Prostate gland (tissue), 2 donors: ENCODE data around the gene NUDT17. TPM values are rescaled to one million over a fixed set of nuclear protein-coding genes. Genes with fewer than 3 reads are reported as not detected.

Experiments
- DNase-seq: peaks from one replicate; pipeline ENCODE4 v3.0.0-alpha.2; 2019; ENCODE audit warnings: low spot score
- H3K27ac ChIP-seq, 2 donors: fragments of 200-600 bp; sonication (generic); 2 replicates each; pipeline ENCODE4 v1.5.1; 2017 to 2019
- H3K27me3 ChIP-seq: fragments of 200-600 bp; sonication (generic); replicated peaks from 2 replicates; pipeline ENCODE4 v1.5.1; 2019; ENCODE audit not compliant: insufficient read depth
- H3K36me3 ChIP-seq, 2 donors: fragments of 200-600 bp; sonication (generic); 1 replicate in 1 of 2; 2 replicates in 1 of 2; pipeline versions ENCODE4 v1.5.1 to v1.8.1; 2017 to 2019
- H3K4me1 ChIP-seq: fragments of 200-600 bp; sonication (generic); replicated peaks from 2 replicates; pipeline ENCODE4 v1.5.1; 2019
- H3K4me3 ChIP-seq, 2 donors: fragments of 200-600 bp; sonication (generic); 2 replicates each; pipeline ENCODE4 v1.5.1; 2017 to 2019
- H3K9me3 ChIP-seq: fragments of 200-600 bp; sonication (generic); 2 replicates; pipeline ENCODE4 v1.5.1; 2017
- POLR2A ChIP-seq: fragments of 450-650 bp; IDR thresholded peaks from one replicate; pipeline ENCODE4 v1.6.1; 2016; ENCODE audit warnings: antibody characterized with exemption, mild to moderate bottlenecking
- POLR2AphosphoS5 ChIP-seq: sonication (generic); formaldehyde crosslinking; IDR thresholded peaks from one replicate; pipeline ENCODE4 v1.6.1; 2017; ENCODE audit warnings: antibody characterized with exemption
- WGBS: methylation state at CpG from one replicate; pipeline ENCODE4 v1.1.5; 2018; 5-methylcytosine and 5-hydroxymethylcytosine counted together
- intact Hi-C: fragments of 100-400 bp; cut with DNase I; formaldehyde crosslinking; loops from one replicate; pipeline ENCODE4 v1.14.2; 2022
- total RNA-seq, 2 donors: library from RNA; depleted of rRNA; stranded (reverse); fragments of >200 nt; gene quantifications; one replicate each; pipeline ENCODE4 v1.1.0, GENCODE V29; 2016
- TF ChIP-seq, protein P1 (sequence below), 4 experiments: fragments of 200-600 bp in 2 of 4; fragments of 450-650 bp in 2 of 4; sonication (generic) in 2 of 4; IDR thresholded peaks; 1 replicate in 3 of 4; 2 replicates in 1 of 4; pipeline ENCODE4 v1.5.1; 2016 to 2019; ENCODE audit warnings: antibody characterized with exemption in 4 of 4, mild to moderate bottlenecking in 2 of 4, moderate library complexity in 2 of 4

The NUDT17 gene
- total RNA-seq, 2 donors from 2014 or later, result 3.5 to 8.6 TPM

- Histone ChIP-seq H3K27me3 (no peaks in the 10 kb centered on the region), H3K4me3 (peak within 1 kb of the TSS; percentile 72 to 85), H3K36me3 (peaks cover 0 to 1% of the 10 kb centered on the region in 2 donors), H3K27ac (peak within 1 kb of the TSS; percentile 92 to 94), H3K9me3 (no peaks in the 10 kb centered on the region), H3K4me1 (peaks cover 3% of the 10 kb centered on the region)
- WGBS, result under 1% methylated on average over 75 of the region's 89 CpGs
- DNase-seq, result peak; percentile 88
- TF ChIP-seq, protein P1, sequence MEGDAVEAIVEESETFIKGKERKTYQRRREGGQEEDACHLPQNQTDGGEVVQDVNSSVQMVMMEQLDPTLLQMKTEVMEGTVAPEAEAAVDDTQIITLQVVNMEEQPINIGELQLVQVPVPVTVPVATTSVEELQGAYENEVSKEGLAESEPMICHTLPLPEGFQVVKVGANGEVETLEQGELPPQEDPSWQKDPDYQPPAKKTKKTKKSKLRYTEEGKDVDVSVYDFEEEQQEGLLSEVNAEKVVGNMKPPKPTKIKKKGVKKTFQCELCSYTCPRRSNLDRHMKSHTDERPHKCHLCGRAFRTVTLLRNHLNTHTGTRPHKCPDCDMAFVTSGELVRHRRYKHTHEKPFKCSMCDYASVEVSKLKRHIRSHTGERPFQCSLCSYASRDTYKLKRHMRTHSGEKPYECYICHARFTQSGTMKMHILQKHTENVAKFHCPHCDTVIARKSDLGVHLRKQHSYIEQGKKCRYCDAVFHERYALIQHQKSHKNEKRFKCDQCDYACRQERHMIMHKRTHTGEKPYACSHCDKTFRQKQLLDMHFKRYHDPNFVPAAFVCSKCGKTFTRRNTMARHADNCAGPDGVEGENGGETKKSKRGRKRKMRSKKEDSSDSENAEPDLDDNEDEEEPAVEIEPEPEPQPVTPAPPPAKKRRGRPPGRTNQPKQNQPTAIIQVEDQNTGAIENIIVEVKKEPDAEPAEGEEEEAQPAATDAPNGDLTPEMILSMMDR (IDR thresholded peaks at IDR 0.05), result peak in 2 of 4 experiments; percentile 10 to 20
- TF ChIP-seq POLR2A (peak; percentile 77), POLR2AphosphoS5 (peak; percentile 70)
- intact Hi-C loops, result loop anchor here (10.0 kb wide), 1 partner anchor 69 kb away; no protein-coding TSS in a partner anchor
These were observed 21.6 kb upstream of the NUDT17 start, which contains the start of the genes POLR3C and RNF115 for GRCh38 chr1:145823565-145824498. POLR3C (plus strand) TSS chr1:145824200; CDS start chr1:145825777, 1,577 bp downstream. RNF115 (minus strand) TSS chr1:145824095; CDS start chr1:145823873, 222 bp downstream.

GRCh38 chr1:145824499-145824842 lies 21.0 kb upstream of the NUDT17 start:
- Histone ChIP-seq H3K4me1 (peaks cover 3% of the 10 kb centered on the region), H3K27me3 (no peaks in the 10 kb centered on the region), H3K9me3 (no peaks in the 10 kb centered on the region), H3K4me3 (peak overlapping the region; percentile 72 to 85), H3K27ac (peak overlapping the region; percentile 92 to 94), H3K36me3 (peaks cover 4 to 8% of the 10 kb centered on the region in 2 donors)
- TF ChIP-seq, protein P1 (IDR thresholded peaks at IDR 0.05), result no peak
- TF ChIP-seq POLR2A (no peak), POLR2AphosphoS5 (no peak)
- intact Hi-C loops, result loop anchor here (10.0 kb wide), 1 partner anchor 70 kb away; no protein-coding TSS in a partner anchor
- DNase-seq, result no peak
- WGBS, result under 1% methylated on average over 7 of the region's 7 CpGs

DNA sequence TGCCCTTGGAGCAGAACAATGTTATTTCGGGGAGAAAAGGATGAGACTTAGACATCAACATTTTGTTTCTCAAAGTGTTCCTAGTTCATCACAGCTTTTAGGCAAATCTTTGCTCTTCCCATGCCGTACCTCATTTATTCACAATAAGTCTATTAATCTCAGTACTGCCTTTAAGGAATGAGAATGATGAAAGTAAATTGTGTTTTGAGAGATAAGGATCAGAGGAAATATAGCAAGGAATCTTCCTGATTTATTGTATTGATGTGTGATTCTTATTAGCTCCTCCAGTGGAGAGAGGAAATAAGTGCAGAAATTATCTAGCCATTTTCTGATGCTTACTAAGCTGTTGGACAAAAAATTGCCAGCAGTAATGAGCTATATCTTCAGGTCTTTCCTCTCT lies 19.4 kb upstream of the NUDT17 start:
- Histone ChIP-seq H3K27ac (no peak overlapping the region), H3K27me3 (no peaks in the 10 kb centered on the region), H3K4me3 (no peak overlapping the region), H3K36me3 (peaks cover 8% of the 10 kb centered on the region in 2 donors), H3K9me3 (no peaks in the 10 kb centered on the region), H3K4me1 (peaks cover 3% of the 10 kb centered on the region)
- intact Hi-C loops, result loop anchor here (10.0 kb wide), 1 partner anchor 71 kb away; no protein-coding TSS in a partner anchor
- no peak for DNase-seq
- WGBS, result 87% methylated on average over 2 of the region's 2 CpGs
- TF ChIP-seq POLR2AphosphoS5, result no peak
- TF ChIP-seq, protein P1 (IDR thresholded peaks at IDR 0.05), result no peak
- TF ChIP-seq POLR2A, result no peak

DNA sequence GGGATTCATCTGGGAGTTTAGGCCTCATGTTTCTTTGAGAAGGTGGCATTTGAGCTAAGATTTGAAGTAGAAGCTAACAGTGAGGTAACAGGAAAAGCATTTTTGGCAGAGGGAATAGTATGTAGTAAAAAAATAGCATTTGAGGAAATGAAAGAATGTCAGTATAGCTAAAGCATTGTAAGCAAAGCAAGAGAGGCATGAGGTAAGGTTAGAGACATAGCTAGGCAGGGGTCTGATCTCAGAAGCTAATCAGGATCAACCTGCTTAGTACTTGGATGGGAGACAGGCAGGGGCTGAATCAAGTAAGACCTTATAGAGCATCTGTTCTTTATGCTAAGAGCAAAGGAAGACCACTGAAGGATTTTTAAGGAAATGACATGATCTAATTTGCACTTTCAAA lies 17.5 kb upstream of the NUDT17 start:
- Histone ChIP-seq H3K27ac (no peak overlapping the region), H3K9me3 (no peaks in the 10 kb centered on the region), H3K27me3 (no peaks in the 10 kb centered on the region), H3K4me1 (peaks cover 3% of the 10 kb centered on the region), H3K36me3 (peaks cover 8 to 12% of the 10 kb centered on the region in 2 donors), H3K4me3 (no peak overlapping the region)
- TF ChIP-seq POLR2A (no peak), POLR2AphosphoS5 (no peak)
- TF ChIP-seq, protein P1 (IDR thresholded peaks at IDR 0.05), result no peak
- intact Hi-C loops, result loop anchor here (10.0 kb wide), 1 partner anchor 73 kb away; no protein-coding TSS in a partner anchor
- DNase-seq, result no peak
